Measurements from ENCODE around the gene MAPK10. TPM values are rescaled to one million over a fixed set of nuclear protein-coding genes. Genes with fewer than 3 reads are reported as not detected.

The MAPK10 gene
- total RNA-seq, 1 donor from 2014 or later = 8.9 TPM

GRCh38 chr4:86291180-86291579, 68.7 kb downstream of the MAPK10 start:
- Histone ChIP-seq H3K4me3 (ENCODE audit: low read length in 3 of 3) (no peak overlapping the region), H3K9me3 (ENCODE audit: control insufficient read depth in 3 of 3, low read length in 3 of 3) (no peaks in the 10 kb centered on the region), H3K27me3 (ENCODE audit: control insufficient read depth in 3 of 3, insufficient read depth in 3 of 3, low read length in 3 of 3) (no peaks in the 10 kb centered on the region), H3K36me3 (ENCODE audit: control insufficient read depth in 3 of 3, insufficient read depth in 3 of 3, low read length in 3 of 3) (no peaks in the 10 kb centered on the region), H3K9ac (ENCODE audit: low read depth in 1 of 3, low read length in 3 of 3) (no peak overlapping the region), H3K4me1 (ENCODE audit: control insufficient read depth in 3 of 3, insufficient read depth in 3 of 3, low read length in 3 of 3) (no peaks in the 10 kb centered on the region), H3K27ac (ENCODE audit: low read depth, low read length) (no peak overlapping the region)

DNA sequence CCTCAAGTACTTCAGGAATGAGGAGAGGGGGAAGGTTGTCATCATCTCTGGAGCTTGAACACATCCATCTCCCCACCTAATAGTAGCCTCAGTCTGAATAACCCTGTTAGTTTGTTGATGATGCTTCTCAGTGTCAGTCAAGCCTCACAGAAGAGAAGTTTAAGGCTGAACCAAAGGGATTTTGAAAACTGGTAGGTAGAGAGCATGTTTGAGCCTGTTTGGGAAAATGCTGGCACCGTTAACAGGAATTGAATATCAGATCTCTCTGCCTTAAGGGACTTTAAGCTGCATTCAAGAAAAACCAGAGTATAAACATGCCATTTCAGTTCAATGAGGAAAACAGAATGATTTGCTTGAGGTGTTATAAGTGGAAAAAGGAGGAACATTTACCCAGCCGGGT, 73.1 kb downstream of the MAPK10 start:
- no peaks in the 10 kb centered on the region for H3K27me3 ChIP-seq (ENCODE audit: control insufficient read depth in 3 of 3, insufficient read depth in 3 of 3, low read length in 3 of 3)

DNA sequence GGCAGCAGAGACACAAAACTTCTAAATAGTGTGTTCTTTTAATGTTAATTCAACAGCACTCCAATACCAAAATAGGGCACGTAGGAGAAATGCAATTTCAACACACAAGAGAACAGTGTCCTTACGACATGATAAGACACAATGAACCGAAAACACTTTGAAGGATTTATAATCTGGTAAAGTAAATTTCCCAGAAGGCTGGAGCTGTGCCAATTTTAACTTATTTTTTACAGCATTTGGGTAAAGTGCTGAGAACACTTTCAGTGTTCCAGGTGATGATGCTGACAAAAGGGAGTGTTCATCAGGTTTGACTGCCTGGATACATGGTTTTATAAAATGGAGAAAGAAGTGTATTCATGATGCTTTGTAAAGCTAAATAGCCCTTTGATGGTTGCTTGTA, 76.5 kb downstream of the MAPK10 start:
- Histone ChIP-seq H3K9me3 (ENCODE audit: control insufficient read depth in 3 of 3, low read length in 3 of 3) (no peaks in the 10 kb centered on the region), H3K36me3 (ENCODE audit: control insufficient read depth in 3 of 3, insufficient read depth in 3 of 3, low read length in 3 of 3) (no peaks in the 10 kb centered on the region), H3K27me3 (ENCODE audit: control insufficient read depth in 3 of 3, insufficient read depth in 3 of 3, low read length in 3 of 3) (no peaks in the 10 kb centered on the region), H3K9ac (ENCODE audit: low read depth in 1 of 3, low read length in 3 of 3) (no peak overlapping the region), H3K4me1 (ENCODE audit: control insufficient read depth in 3 of 3, insufficient read depth in 3 of 3, low read length in 3 of 3) (no peaks in the 10 kb centered on the region), H3K27ac (ENCODE audit: low read depth, low read length) (no peak overlapping the region), H3K4me3 (ENCODE audit: low read length in 3 of 3) (no peak overlapping the region)

More for the DNA sequence above, 73.1 kb downstream of the MAPK10 start:
- Histone ChIP-seq H3K9me3 (ENCODE audit: control insufficient read depth in 3 of 3, low read length in 3 of 3) (no peaks in the 10 kb centered on the region), H3K27ac (ENCODE audit: low read depth, low read length) (no peak overlapping the region), H3K4me1 (ENCODE audit: control insufficient read depth in 3 of 3, insufficient read depth in 3 of 3, low read length in 3 of 3) (no peaks in the 10 kb centered on the region), H3K9ac (ENCODE audit: low read depth in 1 of 3, low read length in 3 of 3) (no peak overlapping the region), H3K4me3 (ENCODE audit: low read length in 3 of 3) (no peak overlapping the region), H3K36me3 (ENCODE audit: control insufficient read depth in 3 of 3, insufficient read depth in 3 of 3, low read length in 3 of 3) (no peaks in the 10 kb centered on the region)

GRCh38 chr4:86280246-86280645, 79.6 kb downstream of the MAPK10 start:
- Histone ChIP-seq H3K27ac (ENCODE audit: low read depth, low read length) (no peak overlapping the region), H3K9ac (ENCODE audit: low read depth in 1 of 3, low read length in 3 of 3) (no peak overlapping the region), H3K4me3 (ENCODE audit: low read length in 3 of 3) (no peak overlapping the region), H3K36me3 (ENCODE audit: control insufficient read depth in 3 of 3, insufficient read depth in 3 of 3, low read length in 3 of 3) (no peaks in the 10 kb centered on the region), H3K4me1 (ENCODE audit: control insufficient read depth in 3 of 3, insufficient read depth in 3 of 3, low read length in 3 of 3) (no peaks in the 10 kb centered on the region), H3K9me3 (ENCODE audit: control insufficient read depth in 3 of 3, low read length in 3 of 3) (no peaks in the 10 kb centered on the region), H3K27me3 (ENCODE audit: control insufficient read depth in 3 of 3, insufficient read depth in 3 of 3, low read length in 3 of 3) (no peaks in the 10 kb centered on the region)

DNA sequence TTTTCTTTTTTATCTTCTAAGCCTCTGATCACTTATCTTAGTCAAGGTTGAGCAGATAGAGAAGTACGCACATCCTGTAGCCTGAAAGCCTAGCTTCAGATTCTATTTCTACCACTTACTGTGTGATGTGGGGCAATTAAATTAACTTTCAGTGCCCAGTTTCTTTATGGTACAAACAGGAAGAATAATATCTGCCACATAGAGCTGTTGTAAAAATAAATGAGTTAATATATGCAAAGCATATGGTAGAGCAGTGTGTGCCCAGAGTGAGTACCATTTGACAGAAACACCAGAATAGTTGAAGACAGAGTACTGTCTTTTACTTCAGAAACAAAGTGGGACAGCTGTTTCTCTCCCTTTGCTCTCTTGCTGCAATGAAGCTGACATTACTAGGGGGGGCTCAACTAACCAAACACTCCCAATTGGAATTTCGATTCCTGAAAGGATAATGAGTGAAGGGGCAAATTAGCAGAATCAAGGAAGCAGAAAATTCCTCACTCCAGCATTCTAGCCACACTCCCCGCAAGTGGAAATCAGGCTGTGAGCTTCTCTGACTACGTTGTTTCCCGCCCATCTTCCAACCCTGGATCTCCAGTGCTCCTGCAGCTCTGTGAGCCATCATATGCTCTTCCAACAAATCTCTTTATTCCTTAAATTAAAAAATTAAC, 80.4 kb downstream of the MAPK10 start:
- no peaks in the 10 kb centered on the region for H3K27me3 ChIP-seq (ENCODE audit: control insufficient read depth in 3 of 3, insufficient read depth in 3 of 3, low read length in 3 of 3)
- no peak overlapping the region for H3K27ac ChIP-seq (ENCODE audit: low read depth, low read length)
- no peak overlapping the region for H3K4me3 ChIP-seq (ENCODE audit: low read length in 3 of 3)

DNA sequence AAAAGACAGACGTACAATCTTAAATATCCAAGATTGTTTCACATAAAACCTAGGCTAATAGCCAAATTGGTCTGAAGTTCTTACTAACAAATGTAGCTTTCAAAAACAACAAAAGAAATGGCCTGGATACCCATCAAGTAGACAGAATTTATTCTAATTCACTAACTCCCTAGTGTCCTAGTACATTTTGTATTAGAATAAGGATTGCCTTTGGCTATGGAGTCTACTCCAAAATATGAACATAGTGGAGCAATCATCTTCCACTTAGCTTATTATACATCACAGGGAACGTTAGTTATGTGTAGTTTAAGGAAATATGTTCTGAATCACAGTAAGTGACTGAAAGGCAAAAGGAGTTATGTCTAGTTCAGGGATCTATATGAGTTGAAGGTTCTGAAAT, 81.7 kb downstream of the MAPK10 start:
- Histone ChIP-seq H3K4me3 (ENCODE audit: low read length in 3 of 3) (no peak overlapping the region), H3K9me3 (ENCODE audit: control insufficient read depth in 3 of 3, low read length in 3 of 3) (no peaks in the 10 kb centered on the region), H3K36me3 (ENCODE audit: control insufficient read depth in 3 of 3, insufficient read depth in 3 of 3, low read length in 3 of 3) (no peaks in the 10 kb centered on the region), H3K9ac (ENCODE audit: low read depth in 1 of 3, low read length in 3 of 3) (no peak overlapping the region), H3K27me3 (ENCODE audit: control insufficient read depth in 3 of 3, insufficient read depth in 3 of 3, low read length in 3 of 3) (no peaks in the 10 kb centered on the region), H3K27ac (ENCODE audit: low read depth, low read length) (no peak overlapping the region), H3K4me1 (ENCODE audit: control insufficient read depth in 3 of 3, insufficient read depth in 3 of 3, low read length in 3 of 3) (no peaks in the 10 kb centered on the region)

More for the DNA sequence above, 80.4 kb downstream of the MAPK10 start:
- Histone ChIP-seq H3K9ac (ENCODE audit: low read depth in 1 of 3, low read length in 3 of 3) (no peak overlapping the region), H3K4me1 (ENCODE audit: control insufficient read depth in 3 of 3, insufficient read depth in 3 of 3, low read length in 3 of 3) (no peaks in the 10 kb centered on the region), H3K9me3 (ENCODE audit: control insufficient read depth in 3 of 3, low read length in 3 of 3) (no peaks in the 10 kb centered on the region), H3K36me3 (ENCODE audit: control insufficient read depth in 3 of 3, insufficient read depth in 3 of 3, low read length in 3 of 3) (no peaks in the 10 kb centered on the region)

GRCh38 chr4:86274642-86275041, 85.2 kb downstream of the MAPK10 start:
- no peaks in the 10 kb centered on the region for H3K9me3 ChIP-seq (ENCODE audit: control insufficient read depth in 3 of 3, low read length in 3 of 3)

GRCh38 chr4:86272669-86273068, 87.2 kb downstream of the MAPK10 start:
- no peak overlapping the region for H3K4me3 ChIP-seq (ENCODE audit: low read length in 3 of 3)
- H3K27ac ChIP-seq (ENCODE audit: low read depth, low read length) = no peak overlapping the region
- H3K4me1 ChIP-seq (ENCODE audit: control insufficient read depth in 3 of 3, insufficient read depth in 3 of 3, low read length in 3 of 3) = no peaks in the 10 kb centered on the region
- H3K9ac ChIP-seq (ENCODE audit: low read depth in 1 of 3, low read length in 3 of 3) = no peak overlapping the region
- H3K36me3 ChIP-seq (ENCODE audit: control insufficient read depth in 3 of 3, insufficient read depth in 3 of 3, low read length in 3 of 3) = no peaks in the 10 kb centered on the region
- H3K27me3 ChIP-seq (ENCODE audit: control insufficient read depth in 3 of 3, insufficient read depth in 3 of 3, low read length in 3 of 3) = no peaks in the 10 kb centered on the region
- H3K9me3 ChIP-seq (ENCODE audit: control insufficient read depth in 3 of 3, low read length in 3 of 3) = no peaks in the 10 kb centered on the region

More at GRCh38 chr4:86274642-86275041, 85.2 kb downstream of the MAPK10 start:
- no peak overlapping the region for H3K27ac ChIP-seq (ENCODE audit: low read depth, low read length)
- H3K4me1 ChIP-seq (ENCODE audit: control insufficient read depth in 3 of 3, insufficient read depth in 3 of 3, low read length in 3 of 3) = no peaks in the 10 kb centered on the region
- H3K4me3 ChIP-seq (ENCODE audit: low read length in 3 of 3) = no peak overlapping the region
- no peaks in the 10 kb centered on the region for H3K27me3 ChIP-seq (ENCODE audit: control insufficient read depth in 3 of 3, insufficient read depth in 3 of 3, low read length in 3 of 3)
- H3K36me3 ChIP-seq (ENCODE audit: control insufficient read depth in 3 of 3, insufficient read depth in 3 of 3, low read length in 3 of 3) = no peaks in the 10 kb centered on the region
- no peak overlapping the region for H3K9ac ChIP-seq (ENCODE audit: low read depth in 1 of 3, low read length in 3 of 3)

DNA sequence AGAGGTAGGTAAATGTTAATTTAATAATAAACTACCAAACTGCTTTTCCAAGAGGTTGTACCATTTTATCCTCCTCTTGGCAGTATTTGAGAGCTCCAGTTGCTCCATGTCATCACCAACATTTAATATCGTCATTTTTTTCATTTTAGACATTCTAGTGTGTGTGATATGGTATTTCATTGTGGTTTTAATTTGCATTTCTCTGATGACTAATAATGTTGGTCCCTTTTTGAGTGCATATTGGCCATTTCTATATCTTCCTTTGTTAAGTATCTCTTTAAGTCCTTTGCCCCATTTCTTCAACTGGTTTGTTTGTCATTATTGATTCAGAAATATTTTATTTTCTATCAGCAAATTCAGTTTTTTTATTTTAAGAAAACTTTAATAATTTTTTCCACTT, 88.8 kb downstream of the MAPK10 start:
- H3K27me3 ChIP-seq (ENCODE audit: control insufficient read depth in 3 of 3, insufficient read depth in 3 of 3, low read length in 3 of 3) = no peaks in the 10 kb centered on the region
- H3K36me3 ChIP-seq (ENCODE audit: control insufficient read depth in 3 of 3, insufficient read depth in 3 of 3, low read length in 3 of 3) = no peaks in the 10 kb centered on the region
- H3K9me3 ChIP-seq (ENCODE audit: control insufficient read depth in 3 of 3, low read length in 3 of 3) = no peaks in the 10 kb centered on the region
- H3K9ac ChIP-seq (ENCODE audit: low read depth in 1 of 3, low read length in 3 of 3) = no peak overlapping the region
- H3K4me3 ChIP-seq (ENCODE audit: low read length in 3 of 3) = no peak overlapping the region
- H3K27ac ChIP-seq (ENCODE audit: low read depth, low read length) = no peak overlapping the region
- H3K4me1 ChIP-seq (ENCODE audit: control insufficient read depth in 3 of 3, insufficient read depth in 3 of 3, low read length in 3 of 3) = no peaks in the 10 kb centered on the region

DNA sequence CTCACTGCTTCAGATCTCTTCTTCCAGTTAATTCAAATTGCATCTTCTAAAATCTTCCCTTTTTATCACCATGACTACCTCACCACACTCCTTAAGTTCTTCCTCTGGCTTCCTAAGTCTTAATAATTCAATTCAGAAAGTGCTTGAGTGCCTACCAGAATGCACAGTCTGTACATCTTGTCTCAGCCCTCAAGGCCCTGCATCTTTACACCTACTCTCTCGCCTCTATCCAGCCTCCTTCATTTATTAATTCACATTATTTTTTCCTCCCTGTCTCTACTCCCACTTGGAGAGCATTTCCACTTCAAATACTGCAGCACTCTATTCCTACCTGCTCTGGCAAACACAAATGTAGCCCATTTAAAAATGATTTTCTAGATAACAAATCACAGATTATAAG, 90.5 kb downstream of the MAPK10 start:
- Histone ChIP-seq H3K27me3 (ENCODE audit: control insufficient read depth in 3 of 3, insufficient read depth in 3 of 3, low read length in 3 of 3) (no peaks in the 10 kb centered on the region), H3K9ac (ENCODE audit: low read depth in 1 of 3, low read length in 3 of 3) (no peak overlapping the region), H3K27ac (ENCODE audit: low read depth, low read length) (no peak overlapping the region), H3K9me3 (ENCODE audit: control insufficient read depth in 3 of 3, low read length in 3 of 3) (no peaks in the 10 kb centered on the region), H3K4me1 (ENCODE audit: control insufficient read depth in 3 of 3, insufficient read depth in 3 of 3, low read length in 3 of 3) (no peaks in the 10 kb centered on the region), H3K4me3 (ENCODE audit: low read length in 3 of 3) (no peak overlapping the region), H3K36me3 (ENCODE audit: control insufficient read depth in 3 of 3, insufficient read depth in 3 of 3, low read length in 3 of 3) (no peaks in the 10 kb centered on the region)
